HG03025 (cell line): ENCODE data around the gene PSMC5.
"Not testable (repeated sequence)": the region's sequence is repeated elsewhere in the genome, so short reads cannot be mapped to it uniquely, and the experiment has no call there.

Source experiments
- ATAC-seq: cut with Tn5 transposase; IDR thresholded peaks from one replicate; pipeline ENCODE4 v1.9.1; 2021; ENCODE audit warnings: mild to moderate bottlenecking, moderate library complexity; ENCODE audit not compliant: unreplicated experiment, low FRiP score

PSMC5 gene

DNA sequence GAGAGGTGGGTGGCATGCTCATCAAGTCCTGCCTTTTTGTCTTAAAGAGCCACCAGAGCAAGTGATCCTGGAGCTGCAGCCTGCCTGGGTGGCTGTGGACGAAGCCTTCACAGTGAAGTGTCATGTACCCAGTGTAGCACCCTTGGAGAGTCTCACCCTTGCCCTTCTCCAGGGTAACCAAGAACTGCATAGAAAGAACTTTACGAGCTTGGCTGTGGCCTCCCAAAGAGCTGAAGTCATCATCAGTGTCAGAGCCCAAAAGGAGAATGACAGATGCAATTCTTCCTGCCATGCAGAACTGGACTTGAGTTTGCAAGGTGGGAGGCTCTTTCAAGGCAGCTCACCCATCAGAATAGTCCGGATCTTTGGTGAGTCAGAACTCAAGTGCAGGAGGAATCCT lies 32.0 kb downstream of the PSMC5 start:
- no peak for ATAC-seq

- not testable (repeated sequence) for ATAC-seq
Measured at GRCh38 chr17:63866625-63867024, 39.4 kb downstream of the PSMC5 start.

- not testable (repeated sequence) for ATAC-seq
Measured at GRCh38 chr17:63869491-63870291, 42.5 kb downstream of the PSMC5 start.

- ATAC-seq = not testable (repeated sequence)
Measured at GRCh38 chr17:63870292-63870665, 43.0 kb downstream of the PSMC5 start.

DNA sequence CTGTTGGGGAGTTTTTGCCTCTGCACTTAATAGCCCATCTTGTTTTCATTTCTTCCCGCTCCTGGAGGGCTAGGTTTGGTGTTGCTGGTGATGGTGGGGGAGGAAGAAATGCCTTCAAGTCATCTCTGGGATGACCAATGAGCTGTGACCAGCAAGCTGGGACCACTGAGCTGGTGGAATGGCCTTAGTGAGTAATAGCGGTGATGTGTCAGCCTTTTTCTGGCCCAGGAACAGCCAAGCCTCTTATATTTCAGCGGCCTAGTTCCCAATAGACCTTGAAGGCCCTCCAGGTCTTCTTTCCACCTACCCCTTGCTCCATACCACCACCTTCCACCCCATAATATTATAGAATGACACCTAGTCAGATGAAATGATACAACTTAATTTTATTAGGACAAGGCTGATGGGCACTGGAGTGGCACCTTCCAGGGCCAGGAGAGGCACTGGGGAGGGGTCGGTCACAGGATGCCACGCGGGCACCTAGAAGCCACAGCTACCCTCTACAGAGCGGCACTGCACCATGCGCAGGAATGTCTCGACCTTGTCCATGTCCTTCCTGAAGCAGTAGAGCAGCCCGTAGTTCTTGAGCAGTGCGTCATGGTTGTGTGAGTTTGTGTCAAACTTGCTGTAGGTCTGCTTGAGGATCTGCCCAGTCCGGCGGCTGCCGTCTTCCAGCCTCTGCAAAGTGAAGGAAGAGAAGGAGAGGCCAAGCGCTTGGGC lies 44.6 kb downstream of the PSMC5 start:
- not testable (repeated sequence) for ATAC-seq

- ATAC-seq = not testable (repeated sequence)
Measured at GRCh38 chr17:63873577-63873976, 46.3 kb downstream of the PSMC5 start, which contains the start of gene CSH2. TSS of gene CSH2 (minus strand) at chr17:63873677. CDS start at chr17:63873614, 63 bp downstream.

- ATAC-seq = not testable (repeated sequence)
Measured at GRCh38 chr17:63874061-63874626, 46.9 kb downstream of the PSMC5 start.

- ATAC-seq = not testable (repeated sequence)
Measured at GRCh38 chr17:63874693-63875092, 47.5 kb downstream of the PSMC5 start.

GRCh38 chr17:63878413-63878812 lies 51.2 kb downstream of the PSMC5 start:
- ATAC-seq = not testable (repeated sequence)

- no peak for ATAC-seq
Measured at GRCh38 chr17:63880706-63881105, 53.5 kb downstream of the PSMC5 start.

- ATAC-seq = not testable (repeated sequence)
Measured at GRCh38 chr17:63881337-63881736, 54.1 kb downstream of the PSMC5 start.
